Endodermal cell (in vitro differentiated cells): ENCODE measurements around the gene NF1. TPM values are rescaled to one million over a fixed set of nuclear protein-coding genes. Genes with fewer than 3 reads are reported as not detected.
"Not testable (repeated sequence)": the region's sequence is repeated elsewhere in the genome, so short reads cannot be mapped to it uniquely, and the experiment has no call there.

Experiments
- DNase-seq: peaks from one replicate; pipeline ENCODE4 v3.0.0-alpha.2; 2017
- H3K27ac ChIP-seq: 2 replicates; pipeline ENCODE4 v1.5.1; 2013; ENCODE audit warnings: mild to moderate bottlenecking, low read depth, low read length, moderate library complexity
- H3K27me3 ChIP-seq: 2 replicates; pipeline ENCODE4 v1.6.1; 2013; ENCODE audit warnings: mild to moderate bottlenecking, low read length, moderate library complexity; ENCODE audit not compliant: insufficient read depth, control insufficient read depth, poor library complexity, severe bottlenecking
- H3K36me3 ChIP-seq: 2 replicates; pipeline ENCODE4 v1.7.0; 2013; ENCODE audit warnings: mild to moderate bottlenecking, low read length, moderate library complexity; ENCODE audit not compliant: control insufficient read depth, insufficient read depth
- H3K4me1 ChIP-seq: one replicate; pipeline ENCODE4 v1.7.0; 2013; ENCODE audit warnings: low read length; ENCODE audit not compliant: control insufficient read depth, insufficient read depth
- H3K4me3 ChIP-seq: 2 replicates; pipeline ENCODE4 v1.5.1; 2013; ENCODE audit warnings: mild to moderate bottlenecking, low read length, moderate library complexity
- H3K9ac ChIP-seq: 2 replicates; pipeline ENCODE4 v1.6.1; 2013; ENCODE audit warnings: mild to moderate bottlenecking, low read length, moderate library complexity; ENCODE audit not compliant: poor library complexity, severe bottlenecking; ENCODE audit errors: extremely low read depth
- H3K9me3 ChIP-seq: 2 replicates; pipeline ENCODE4 v1.6.1; 2013; ENCODE audit warnings: mild to moderate bottlenecking, low read length, moderate library complexity; ENCODE audit not compliant: control insufficient read depth
- H3K27ac Mint-ChIP-seq: 2 replicates; pipeline ENCODE4 v1.8.0; 2020; ENCODE audit warnings: mixed read lengths
- H3K27me3 Mint-ChIP-seq: 2 replicates; pipeline ENCODE4 v1.8.0; 2021; ENCODE audit warnings: mild to moderate bottlenecking, mixed read lengths; ENCODE audit not compliant: insufficient read depth
- H3K36me3 Mint-ChIP-seq: 2 replicates; pipeline ENCODE4 v1.8.0; 2020; ENCODE audit warnings: low read depth, mixed read lengths
- H3K4me1 Mint-ChIP-seq: 2 replicates; pipeline ENCODE4 v1.8.0; 2020; ENCODE audit warnings: mixed read lengths
- H3K4me3 Mint-ChIP-seq: 2 replicates; pipeline ENCODE4 v1.8.0; 2020; ENCODE audit warnings: mild to moderate bottlenecking, moderate library complexity, mixed read lengths
- H3K9me3 Mint-ChIP-seq: 2 replicates; pipeline ENCODE4 v1.8.0; 2020; ENCODE audit warnings: mild to moderate bottlenecking, mixed read lengths
- CTCF ChIP-seq: fragments of 200-600 bp; sonication (generic); conservative IDR thresholded peaks from 2 replicates; pipeline ENCODE4 v1.5.0; 2021; ENCODE audit warnings: antibody characterized with exemption, mild to moderate bottlenecking
- WGBS, 2 experiments: methylation state at CpG; one replicate each; pipeline versions ENCODE4 v1.1.5 to v1.1.7; 2013; ENCODE audit warnings: missing lambda C conversion rate in 2 of 2, mixed read lengths in 1 of 2; ENCODE audit not compliant: insufficient coverage in 1 of 2, insufficient read length in 1 of 2; 5-methylcytosine and 5-hydroxymethylcytosine counted together
- total RNA-seq, 2 donors: library from RNA; stranded (reverse); fragmentation: NEBNext Ultra II Directional in 1 of 2; extraction: Animal tissue kit (Norgen Biotek cat#: 25700) in 1 of 2; gene quantifications; 2 replicates in 1 of 2; 3 replicates in 1 of 2; pipeline ENCODE4 v1.2.1, GENCODE V29; 2021

The NF1 gene
- total RNA-seq, 2 donors from 2014 or later = 61.9 to 69.3 TPM

GRCh38 chr17:31195305-31195704 is 100.5 kb downstream of the NF1 start:
- peaks cover 20% of the 10 kb centered on the region for H3K36me3 ChIP-seq
- H3K4me1 ChIP-seq = no peaks in the 10 kb centered on the region
- no peak for TF ChIP-seq CTCF
- H3K9me3 ChIP-seq = no peaks in the 10 kb centered on the region
- no peaks in the 10 kb centered on the region for H3K27me3 ChIP-seq
- no peak for DNase-seq
- Mint-ChIP-seq H3K4me3 (no peak overlapping the region), H3K27ac (no peak overlapping the region), H3K4me1 (peaks cover 3% of the 10 kb centered on the region), H3K36me3 (peaks cover 23% of the 10 kb centered on the region), H3K9me3 (peaks cover 5% of the 10 kb centered on the region), H3K27me3 (no peaks in the 10 kb centered on the region)
- H3K4me3 ChIP-seq = no peak overlapping the region
- no peak overlapping the region for H3K9ac ChIP-seq
- WGBS, 2 experiments = 90 to 93% methylated on average over 4 to 5 of the region's 5 CpGs
- H3K27ac ChIP-seq = no peak overlapping the region

- no peak overlapping the region for H3K4me3 Mint-ChIP-seq
- DNase-seq = no peak
- H3K36me3 ChIP-seq = peaks cover 36% of the 10 kb centered on the region
- TF ChIP-seq CTCF = no peak
- no peaks in the 10 kb centered on the region for H3K27me3 Mint-ChIP-seq
- H3K36me3 Mint-ChIP-seq = peaks cover 15% of the 10 kb centered on the region
- no peaks in the 10 kb centered on the region for H3K4me1 Mint-ChIP-seq
- H3K27ac Mint-ChIP-seq = no peak overlapping the region
- no peaks in the 10 kb centered on the region for H3K27me3 ChIP-seq
- no peaks in the 10 kb centered on the region for H3K9me3 ChIP-seq
- no peak overlapping the region for H3K4me3 ChIP-seq
- H3K9me3 Mint-ChIP-seq = peaks cover 5% of the 10 kb centered on the region
- no peak overlapping the region for H3K9ac ChIP-seq
- no peak overlapping the region for H3K27ac ChIP-seq
- H3K4me1 ChIP-seq = no peaks in the 10 kb centered on the region
- 100% methylated on average over 1 of the region's 1 CpG; no CpG with 5 or more reads in 1 of the 2 experiments for WGBS, 2 experiments
Measured at GRCh38 chr17:31198026-31198425, 103.2 kb downstream of the NF1 start.

GRCh38 chr17:31198666-31199065 is 103.9 kb downstream of the NF1 start:
- H3K4me3 Mint-ChIP-seq, H3K27ac ChIP-seq: not testable (repeated sequence)
- WGBS, 2 experiments = 93% methylated on average over 2 of the region's 2 CpGs; no CpG with 5 or more reads in 1 of the 2 experiments

GRCh38 chr17:31200287-31200686 is 105.5 kb downstream of the NF1 start:
- Histone ChIP-seq H3K9ac (no peak overlapping the region), H3K4me1 (no peaks in the 10 kb centered on the region), H3K27me3 (no peaks in the 10 kb centered on the region), H3K9me3 (no peaks in the 10 kb centered on the region), H3K27ac (no peak overlapping the region), H3K4me3 (no peak overlapping the region), H3K36me3 (peaks cover 24% of the 10 kb centered on the region)
- Mint-ChIP-seq H3K4me3 (no peak overlapping the region), H3K27ac (no peak overlapping the region), H3K27me3 (no peaks in the 10 kb centered on the region), H3K36me3 (peaks cover 3% of the 10 kb centered on the region), H3K4me1 (no peaks in the 10 kb centered on the region), H3K9me3 (peaks cover 5% of the 10 kb centered on the region)
- DNase-seq = no peak
- WGBS, 2 experiments = 96 to 100% methylated on average over 1 to 2 of the region's 2 CpGs
- TF ChIP-seq CTCF = no peak

More at GRCh38 chr17:31198666-31199065, 103.9 kb downstream of the NF1 start:
- not testable (repeated sequence) for H3K36me3 Mint-ChIP-seq, H3K4me1 Mint-ChIP-seq, H3K27me3 Mint-ChIP-seq, H3K27me3 ChIP-seq, H3K9me3 Mint-ChIP-seq, H3K9ac ChIP-seq, H3K9me3 ChIP-seq, H3K4me3 ChIP-seq, H3K4me1 ChIP-seq, DNase-seq
- H3K36me3 ChIP-seq = peaks cover 31% of the 10 kb centered on the region
- peak overlapping the region; percentile 79 for H3K27ac Mint-ChIP-seq
